NB4 (cell line): ENCODE results near the gene ERH.

Source experiments
- DNase-seq: peaks from one replicate; pipeline ENCODE4 v3.0.0; 2010; ENCODE audit warnings: low read depth
- H3K4me3 ChIP-seq: one replicate; pipeline ENCODE4 v1.5.1; 2011; ENCODE audit warnings: mild to moderate bottlenecking, low read depth, low read length, moderate library complexity
- CTCF ChIP-seq: IDR thresholded peaks from one replicate; pipeline ENCODE4 v1.5.1; 2012; ENCODE audit warnings: low read depth, low read length
- MYC ChIP-seq: IDR thresholded peaks from 2 replicates; pipeline ENCODE4 v1.6.1; 2011; ENCODE audit warnings: low read depth, low read length
- POLR2A ChIP-seq: IDR thresholded peaks from 2 replicates; pipeline ENCODE4 v1.6.1; 2011; ENCODE audit warnings: mild to moderate bottlenecking; ENCODE audit not compliant: insufficient read length; ENCODE audit errors: extremely low read depth
- TF ChIP-seq, protein P1 (sequence below): IDR thresholded peaks from 2 replicates; pipeline ENCODE4 v1.6.1; 2011; ENCODE audit warnings: low read depth, low read length

The ERH gene

GRCh38 chr14:69333791-69334337, 64.2 kb downstream of the ERH start:
- DNase-seq = no peak
- TF ChIP-seq, protein P1, sequence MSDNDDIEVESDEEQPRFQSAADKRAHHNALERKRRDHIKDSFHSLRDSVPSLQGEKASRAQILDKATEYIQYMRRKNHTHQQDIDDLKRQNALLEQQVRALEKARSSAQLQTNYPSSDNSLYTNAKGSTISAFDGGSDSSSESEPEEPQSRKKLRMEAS = no peak
- TF ChIP-seq CTCF = no peak
- no peak overlapping the region for H3K4me3 ChIP-seq

GRCh38 chr14:69332782-69333395, 65.2 kb downstream of the ERH start:
- TF ChIP-seq CTCF (no peak), POLR2A (no peak), MYC (no peak)
- TF ChIP-seq, protein P1 = no peak
- H3K4me3 ChIP-seq = no peak overlapping the region
- DNase-seq = no peak

DNA sequence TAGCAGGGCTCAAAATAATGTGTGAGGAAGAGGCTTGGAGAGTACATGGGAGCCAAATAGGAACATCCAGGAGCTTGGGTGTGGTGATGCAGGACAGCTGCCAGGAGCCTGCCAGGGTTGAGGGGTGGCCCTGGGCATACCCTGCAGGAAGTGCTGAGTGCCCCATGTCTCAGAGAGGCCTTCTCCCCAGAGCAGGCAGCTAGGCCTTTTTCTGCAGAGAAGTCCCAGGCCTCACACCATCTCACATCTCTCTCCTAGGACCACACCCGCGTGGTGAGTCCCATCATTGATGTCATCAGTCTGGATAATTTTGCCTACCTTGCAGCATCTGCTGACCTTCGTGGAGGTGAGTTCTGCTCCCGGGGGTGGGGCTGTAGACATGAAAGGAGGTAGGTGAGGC, 66.9 kb downstream of the ERH start:
- TF ChIP-seq POLR2A (no peak), CTCF (no peak), MYC (no peak)
- TF ChIP-seq, protein P1 = no peak
- no peak for DNase-seq
- H3K4me3 ChIP-seq = no peak overlapping the region
